GM23338 (cell line): Measurements from ENCODE around the gene MIER1.

ENCODE experiments used
- CTCF ChIP-seq, 2 experiments: fragments of 200-600 bp in 1 of 2; sonication (generic) in 1 of 2; conservative IDR thresholded peaks; 2 replicates each; pipeline versions ENCODE4 v1.5.1 to v1.6.1; 2016 to 2017; ENCODE audit warnings: antibody characterized with exemption in 2 of 2, low read depth in 2 of 2, mild to moderate bottlenecking in 2 of 2, moderate library complexity in 1 of 2
- EZH2phosphoT487 ChIP-seq: fragments of 200-600 bp; sonication (generic); IDR thresholded peaks from one replicate; pipeline ENCODE4 v1.8.1; 2018; ENCODE audit warnings: antibody characterized with exemption; ENCODE audit not compliant: unreplicated experiment

DNA sequence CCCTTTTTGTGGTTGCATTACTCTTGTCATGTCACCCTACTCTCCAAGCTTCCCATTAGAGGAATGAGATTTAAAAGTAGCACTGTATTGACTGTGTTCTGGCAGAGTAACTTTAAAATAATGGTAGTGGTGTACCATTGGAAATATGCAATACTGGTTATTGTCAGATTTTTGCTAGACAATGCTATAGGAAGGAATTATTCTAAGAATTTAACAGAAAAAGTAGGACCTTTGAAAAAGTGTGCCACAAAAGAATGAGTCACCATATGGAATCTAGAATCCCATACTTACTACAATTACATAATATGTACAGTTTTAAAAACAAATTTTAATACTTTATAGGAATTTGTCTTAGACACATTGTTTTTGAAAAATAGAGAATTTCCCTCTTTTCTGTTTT lies 13.8 kb downstream of the MIER1 start:
- TF ChIP-seq CTCF (conservative IDR thresholded peaks at IDR 0.05; ENCODE audit: low read depth in 2 of 2) (no peak), EZH2phosphoT487 (no peak)
